Measurements from ENCODE around the gene OPA3.

Gene OPA3

GRCh38 chr19:45575216-45575615 lies 9.4 kb downstream of the OPA3 start:
- Histone ChIP-seq H3K27ac (replicated peaks) (no peak overlapping the region), H3K4me3 (replicated peaks; ENCODE audit: insufficient read depth, low read length) (no peak overlapping the region), H3K27me3 (ENCODE audit: insufficient read depth, poor library complexity, severe bottlenecking) (no peaks in the 10 kb centered on the region)
- no peak for DNase-seq (ENCODE audit: low read depth in 1 of 2, low spot score in 1 of 2)
- no peak for TF ChIP-seq SPI1 (IDR thresholded peaks at IDR 0.05; ENCODE audit: borderline replicate concordance, low read depth)
- TF ChIP-seq POLR2AphosphoS5 (IDR thresholded peaks at IDR 0.05; ENCODE audit: low read depth) = no peak
- TF ChIP-seq REST (IDR thresholded peaks at IDR 0.05; ENCODE audit: insufficient replicate concordance, low read depth) = no peak
- no peak for TF ChIP-seq GABPA (IDR thresholded peaks at IDR 0.05; ENCODE audit: low read depth)
- no peak for TF ChIP-seq CTCF (IDR thresholded peaks at IDR 0.05; ENCODE audit: insufficient read depth, low read length)

GRCh38 chr19:45574526-45574925 lies 10.1 kb downstream of the OPA3 start:
- Histone ChIP-seq H3K27ac (replicated peaks) (no peak overlapping the region), H3K4me3 (replicated peaks; ENCODE audit: insufficient read depth, low read length) (no peak overlapping the region), H3K27me3 (ENCODE audit: insufficient read depth, poor library complexity, severe bottlenecking) (no peaks in the 10 kb centered on the region)
- no peak for DNase-seq (ENCODE audit: low read depth in 1 of 2, low spot score in 1 of 2)
- TF ChIP-seq SPI1 (IDR thresholded peaks at IDR 0.05; ENCODE audit: borderline replicate concordance, low read depth) (no peak), GABPA (IDR thresholded peaks at IDR 0.05; ENCODE audit: low read depth) (no peak), CTCF (IDR thresholded peaks at IDR 0.05; ENCODE audit: insufficient read depth, low read length) (no peak), POLR2AphosphoS5 (IDR thresholded peaks at IDR 0.05; ENCODE audit: low read depth) (no peak)

- Histone ChIP-seq H3K27me3 (ENCODE audit: insufficient read depth, poor library complexity, severe bottlenecking) (no peaks in the 10 kb centered on the region), H3K4me3 (replicated peaks; ENCODE audit: insufficient read depth, low read length) (no peak overlapping the region), H3K27ac (replicated peaks) (no peak overlapping the region)
- TF ChIP-seq GABPA (IDR thresholded peaks at IDR 0.05; ENCODE audit: low read depth) (no peak), CTCF (IDR thresholded peaks at IDR 0.05; ENCODE audit: insufficient read depth, low read length) (no peak), REST (IDR thresholded peaks at IDR 0.05; ENCODE audit: insufficient replicate concordance, low read depth) (no peak), POLR2AphosphoS5 (IDR thresholded peaks at IDR 0.05; ENCODE audit: low read depth) (no peak), SPI1 (IDR thresholded peaks at IDR 0.05; ENCODE audit: borderline replicate concordance, low read depth) (no peak)
- DNase-seq (ENCODE audit: low read depth in 1 of 2, low spot score in 1 of 2) = no peak
Observed at GRCh38 chr19:45571457-45572220, 13.0 kb downstream of the OPA3 start.

Measured in HL-60 (cell line).